ENCODE data around the gene PBX4. TPM values are rescaled to one million over a fixed set of nuclear protein-coding genes. Genes with fewer than 3 reads are reported as not detected.

Gene PBX4
- total and polyA plus RNA-seq, 2 experiments from 2014 or later: 3.2 to 4.3 TPM

GRCh38 chr19:19661141-19661674, 42.7 kb upstream of the PBX4 start:
- Histone ChIP-seq H3K27me3 (no peaks in the 10 kb centered on the region), H3K9me2 (replicated peaks; ENCODE audit: insufficient read depth) (no peaks in the 10 kb centered on the region), H3K4me3 (no peak overlapping the region), H3K4me1 (ENCODE audit: insufficient read depth) (peaks cover 11% of the 10 kb centered on the region), H3K79me2 (peaks cover 37% of the 10 kb centered on the region), H4K20me1 (ENCODE audit: insufficient read depth, poor library complexity, severe bottlenecking) (peaks cover 17% of the 10 kb centered on the region), H3K27ac (no peak overlapping the region), H3K36me3 (replicated peaks; ENCODE audit: insufficient read depth, low read depth) (no peaks in the 10 kb centered on the region), H3K9me3 (ENCODE audit: low read depth) (no peaks in the 10 kb centered on the region), H3K4me2 (peak overlapping the region; percentile 95), H2AFZ (no peak overlapping the region)
- TF ChIP-seq EZH2phosphoT487 (IDR thresholded peaks at IDR 0.05; ENCODE audit: low read depth, severe bottlenecking, unreplicated experiment): no peak
- TF ChIP-seq, protein P1, sequence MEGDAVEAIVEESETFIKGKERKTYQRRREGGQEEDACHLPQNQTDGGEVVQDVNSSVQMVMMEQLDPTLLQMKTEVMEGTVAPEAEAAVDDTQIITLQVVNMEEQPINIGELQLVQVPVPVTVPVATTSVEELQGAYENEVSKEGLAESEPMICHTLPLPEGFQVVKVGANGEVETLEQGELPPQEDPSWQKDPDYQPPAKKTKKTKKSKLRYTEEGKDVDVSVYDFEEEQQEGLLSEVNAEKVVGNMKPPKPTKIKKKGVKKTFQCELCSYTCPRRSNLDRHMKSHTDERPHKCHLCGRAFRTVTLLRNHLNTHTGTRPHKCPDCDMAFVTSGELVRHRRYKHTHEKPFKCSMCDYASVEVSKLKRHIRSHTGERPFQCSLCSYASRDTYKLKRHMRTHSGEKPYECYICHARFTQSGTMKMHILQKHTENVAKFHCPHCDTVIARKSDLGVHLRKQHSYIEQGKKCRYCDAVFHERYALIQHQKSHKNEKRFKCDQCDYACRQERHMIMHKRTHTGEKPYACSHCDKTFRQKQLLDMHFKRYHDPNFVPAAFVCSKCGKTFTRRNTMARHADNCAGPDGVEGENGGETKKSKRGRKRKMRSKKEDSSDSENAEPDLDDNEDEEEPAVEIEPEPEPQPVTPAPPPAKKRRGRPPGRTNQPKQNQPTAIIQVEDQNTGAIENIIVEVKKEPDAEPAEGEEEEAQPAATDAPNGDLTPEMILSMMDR (IDR thresholded peaks at IDR 0.05; ENCODE audit: poor library complexity): no peak
- no peak for TF ChIP-seq EZH2 (IDR thresholded peaks at IDR 0.05; ENCODE audit: borderline replicate concordance)
- DNase-seq (ENCODE audit: low spot score): no peak
- WGBS (ENCODE audit: low lambda C conversion rate, missing lambda C conversion rate): 93% methylated on average over 10 of the region's 10 CpGs

GRCh38 chr19:19659646-19660245, 41.3 kb upstream of the PBX4 start:
- H3K4me3 ChIP-seq: no peak overlapping the region
- no peak overlapping the region for H3K27ac ChIP-seq
- H3K36me3 ChIP-seq (replicated peaks; ENCODE audit: insufficient read depth, low read depth): no peaks in the 10 kb centered on the region
- peaks cover 17% of the 10 kb centered on the region for H4K20me1 ChIP-seq (ENCODE audit: insufficient read depth, poor library complexity, severe bottlenecking)
- WGBS (ENCODE audit: low lambda C conversion rate, missing lambda C conversion rate): 95% methylated on average over 17 of the region's 17 CpGs
- no peak for DNase-seq (ENCODE audit: low spot score)
- H3K79me2 ChIP-seq: peaks cover 37% of the 10 kb centered on the region
- no peak overlapping the region for H3K4me2 ChIP-seq
- no peak overlapping the region for H2AFZ ChIP-seq
- H3K9me2 ChIP-seq (replicated peaks; ENCODE audit: insufficient read depth): no peaks in the 10 kb centered on the region
- no peaks in the 10 kb centered on the region for H3K9me3 ChIP-seq (ENCODE audit: low read depth)
- no peaks in the 10 kb centered on the region for H3K27me3 ChIP-seq
- TF ChIP-seq EZH2 (IDR thresholded peaks at IDR 0.05; ENCODE audit: borderline replicate concordance): no peak
- TF ChIP-seq, protein P1 (IDR thresholded peaks at IDR 0.05; ENCODE audit: poor library complexity): no peak
- no peak for TF ChIP-seq EZH2phosphoT487 (IDR thresholded peaks at IDR 0.05; ENCODE audit: low read depth, severe bottlenecking, unreplicated experiment)
- peaks cover 11% of the 10 kb centered on the region for H3K4me1 ChIP-seq (ENCODE audit: insufficient read depth)

DNA sequence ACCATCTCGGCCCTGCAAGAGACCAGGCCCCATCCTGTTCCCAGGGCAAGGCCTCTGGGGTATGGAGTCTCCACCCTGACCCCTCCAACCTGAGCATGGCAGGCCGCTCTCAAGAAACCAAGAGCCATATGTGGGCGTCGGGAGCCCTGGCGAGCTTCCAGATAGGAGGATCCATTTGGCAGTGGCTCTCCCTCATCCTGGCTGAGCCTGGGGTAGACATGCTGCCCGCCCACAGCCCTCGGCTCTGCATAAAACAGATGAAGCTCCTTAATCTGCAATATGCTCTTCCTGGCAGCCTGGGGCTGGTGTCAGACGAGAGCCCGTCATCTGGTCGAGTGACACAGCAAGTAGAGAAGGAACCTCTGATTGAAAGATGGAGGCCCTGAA, 38.9 kb upstream of the PBX4 start:
- Histone ChIP-seq H3K9me2 (replicated peaks; ENCODE audit: insufficient read depth) (no peaks in the 10 kb centered on the region), H4K20me1 (ENCODE audit: insufficient read depth, poor library complexity, severe bottlenecking) (peaks cover 11% of the 10 kb centered on the region), H3K9me3 (ENCODE audit: low read depth) (no peaks in the 10 kb centered on the region), H3K4me2 (no peak overlapping the region), H3K4me1 (ENCODE audit: insufficient read depth) (peaks cover 6% of the 10 kb centered on the region), H3K27ac (no peak overlapping the region), H2AFZ (no peak overlapping the region), H3K79me2 (peaks cover 28% of the 10 kb centered on the region), H3K36me3 (replicated peaks; ENCODE audit: insufficient read depth, low read depth) (no peaks in the 10 kb centered on the region), H3K4me3 (no peak overlapping the region), H3K27me3 (no peaks in the 10 kb centered on the region)
- 91% methylated on average over 10 of the region's 10 CpGs for WGBS (ENCODE audit: low lambda C conversion rate, missing lambda C conversion rate)
- no peak for DNase-seq (ENCODE audit: low spot score)
- TF ChIP-seq EZH2phosphoT487 (IDR thresholded peaks at IDR 0.05; ENCODE audit: low read depth, severe bottlenecking, unreplicated experiment) (no peak), EZH2 (IDR thresholded peaks at IDR 0.05; ENCODE audit: borderline replicate concordance) (no peak)
- TF ChIP-seq, protein P1 (IDR thresholded peaks at IDR 0.05; ENCODE audit: poor library complexity): no peak

Measured in hepatocyte (in vitro differentiated cells).